Activated CD4-positive, alpha-beta T cell treated with anti-CD3 and anti-CD28 coated beads, Interleukin-10, Interleukin-2, amounts not matched to agents 100 ng/mL and 50 ng/mL, durations not matched to agents 16 hours and 8 hours (primary cell): ENCODE measurements around the gene MXD4.
A peak's percentile ranks its signal among the peaks of the same experiment; 100 is the strongest.

Experiments
- DNase-seq: peaks from one replicate; pipeline ENCODE4 v3.0.0-alpha.2; 2020

The MXD4 gene

DNA sequence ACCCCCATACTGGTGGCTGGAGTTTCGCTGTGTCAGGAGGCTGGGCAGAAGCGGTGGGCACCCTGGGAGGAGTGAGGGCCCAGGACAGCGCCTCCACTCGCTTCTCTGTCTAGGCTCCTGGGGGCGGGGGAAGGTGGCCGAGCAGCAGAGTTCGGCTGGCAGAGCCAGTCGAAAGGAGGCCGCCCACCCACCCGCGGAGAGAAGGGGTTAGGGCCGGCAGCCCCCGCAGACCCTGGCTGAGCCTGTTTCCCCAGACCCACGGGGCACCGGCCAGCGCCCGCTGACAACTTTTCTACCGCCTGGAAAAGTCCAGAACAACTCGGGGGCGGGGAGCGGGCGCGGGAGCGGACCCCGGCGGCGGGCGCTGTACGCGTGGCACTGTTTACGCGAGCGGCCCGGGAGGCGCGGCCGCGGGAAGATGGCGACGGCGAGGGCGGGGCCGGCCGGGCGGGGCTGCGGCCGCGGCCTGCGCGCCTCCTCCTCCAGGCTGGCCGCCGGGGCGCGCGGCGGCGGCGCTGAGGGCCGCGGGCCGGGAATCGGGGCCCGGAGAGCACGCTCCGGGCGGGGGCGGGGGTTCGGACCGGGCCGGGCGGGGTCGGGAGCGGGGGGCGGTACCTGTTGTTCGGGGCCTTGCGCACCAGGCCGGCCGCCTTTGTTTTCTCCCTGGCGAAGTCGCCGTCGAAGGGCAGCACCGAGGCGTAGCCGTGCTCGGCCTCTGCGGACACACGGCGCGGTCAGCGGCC, 628 bp downstream of the MXD4 start:
- DNase-seq, result peak; percentile 56

DNA sequence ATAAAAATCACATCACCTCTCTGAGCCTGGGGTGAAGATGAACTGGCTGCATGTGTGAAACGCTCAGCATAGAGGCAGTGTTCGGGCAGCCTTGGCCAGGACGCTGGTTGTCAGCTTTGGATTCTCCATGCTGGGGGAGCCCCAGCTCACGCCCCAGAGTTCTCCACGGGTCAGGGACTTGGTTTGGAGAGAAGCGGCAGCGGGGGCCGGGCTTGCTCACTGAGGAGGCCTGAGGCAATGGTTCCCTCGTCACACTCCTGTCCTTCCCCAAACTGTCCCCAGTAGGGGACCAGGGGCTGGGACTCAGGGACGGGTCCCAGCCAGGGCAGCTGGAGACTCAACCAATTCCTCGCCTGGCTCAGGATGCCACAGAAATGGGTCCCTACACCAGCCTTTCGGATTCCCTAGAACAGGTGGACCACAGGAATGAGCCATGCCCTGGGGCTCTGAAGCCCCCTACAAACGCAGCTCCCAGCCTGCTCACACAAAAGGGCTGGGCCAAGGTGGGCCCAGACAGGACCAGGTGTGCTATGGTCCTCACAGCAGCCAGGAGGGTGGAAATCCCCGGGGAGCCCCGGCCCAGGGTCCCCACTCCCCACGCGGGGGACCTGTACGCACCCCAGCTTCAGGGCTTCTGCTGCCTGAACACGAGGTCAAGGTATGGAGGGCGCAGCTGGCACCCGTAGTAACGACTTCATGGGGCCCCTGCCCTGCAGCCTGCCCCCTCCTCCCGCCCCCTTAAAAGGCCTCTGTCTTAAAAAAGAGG, 1.4 kb downstream of the MXD4 start:
- DNase-seq, result no peak

DNA sequence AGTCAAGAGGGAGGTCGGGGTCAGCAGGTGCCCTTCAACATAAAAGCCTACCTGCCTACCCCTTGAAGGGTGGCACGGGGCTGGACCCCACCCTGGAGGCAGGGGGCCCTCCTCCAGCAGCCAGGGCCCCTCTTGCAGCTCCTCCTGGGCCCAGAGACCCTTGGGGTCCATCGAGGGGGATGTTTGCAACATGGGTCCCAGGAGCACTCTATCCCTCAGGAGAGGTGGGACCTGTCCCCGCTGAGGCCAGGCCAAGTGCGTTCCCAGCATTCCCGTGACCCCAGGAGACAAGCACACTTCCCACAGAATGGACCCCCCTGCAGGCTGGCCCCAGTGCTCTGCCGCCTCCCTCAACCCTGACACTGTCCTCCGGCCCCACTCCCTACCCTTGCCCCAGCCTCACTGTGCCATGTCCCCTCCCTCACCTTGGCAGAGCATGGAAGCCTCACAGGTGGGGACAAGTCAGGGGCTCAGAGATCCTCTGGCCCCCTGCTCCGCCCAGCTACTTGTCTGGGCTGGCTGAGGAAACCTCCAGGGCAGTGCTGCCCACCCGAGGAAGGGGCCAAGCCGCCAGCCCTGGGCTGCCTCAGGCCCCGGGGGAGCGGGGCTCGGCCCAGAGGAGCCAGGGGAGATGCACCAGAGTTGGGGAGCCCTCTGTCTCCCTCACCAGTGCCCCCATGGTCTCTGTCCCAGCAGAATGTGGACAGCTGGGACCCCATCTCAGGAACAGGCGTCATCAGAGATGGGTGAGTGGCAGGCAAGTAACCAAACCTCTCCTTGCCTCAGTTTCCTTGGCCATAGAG, 2.2 kb downstream of the MXD4 start:
- no peak for DNase-seq

DNA sequence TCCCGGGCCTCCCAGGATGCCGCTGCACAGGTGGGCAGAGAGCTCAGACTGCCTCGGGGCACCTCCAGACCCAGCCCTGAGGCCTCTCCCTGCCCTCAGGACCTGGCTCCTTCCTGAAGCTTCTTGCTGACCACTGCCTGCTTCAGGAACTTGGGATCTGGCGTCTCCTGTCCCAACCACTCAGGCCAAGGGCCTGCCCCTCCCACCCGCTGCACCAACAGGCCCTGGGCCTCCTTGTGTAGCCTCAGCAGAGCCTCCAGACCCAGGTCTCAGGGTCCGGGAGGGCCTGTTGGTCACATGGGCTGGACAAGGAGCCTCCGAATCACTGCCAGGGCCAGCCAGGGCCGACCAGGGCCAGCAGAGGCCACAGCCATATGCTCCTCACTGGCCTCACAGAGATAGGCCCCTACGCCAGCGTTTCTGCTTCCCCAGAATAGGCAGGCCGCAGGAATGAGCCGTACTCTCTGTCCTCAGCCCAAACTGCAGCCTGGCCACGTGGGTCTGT, 2.8 kb downstream of the MXD4 start:
- no peak for DNase-seq

DNA sequence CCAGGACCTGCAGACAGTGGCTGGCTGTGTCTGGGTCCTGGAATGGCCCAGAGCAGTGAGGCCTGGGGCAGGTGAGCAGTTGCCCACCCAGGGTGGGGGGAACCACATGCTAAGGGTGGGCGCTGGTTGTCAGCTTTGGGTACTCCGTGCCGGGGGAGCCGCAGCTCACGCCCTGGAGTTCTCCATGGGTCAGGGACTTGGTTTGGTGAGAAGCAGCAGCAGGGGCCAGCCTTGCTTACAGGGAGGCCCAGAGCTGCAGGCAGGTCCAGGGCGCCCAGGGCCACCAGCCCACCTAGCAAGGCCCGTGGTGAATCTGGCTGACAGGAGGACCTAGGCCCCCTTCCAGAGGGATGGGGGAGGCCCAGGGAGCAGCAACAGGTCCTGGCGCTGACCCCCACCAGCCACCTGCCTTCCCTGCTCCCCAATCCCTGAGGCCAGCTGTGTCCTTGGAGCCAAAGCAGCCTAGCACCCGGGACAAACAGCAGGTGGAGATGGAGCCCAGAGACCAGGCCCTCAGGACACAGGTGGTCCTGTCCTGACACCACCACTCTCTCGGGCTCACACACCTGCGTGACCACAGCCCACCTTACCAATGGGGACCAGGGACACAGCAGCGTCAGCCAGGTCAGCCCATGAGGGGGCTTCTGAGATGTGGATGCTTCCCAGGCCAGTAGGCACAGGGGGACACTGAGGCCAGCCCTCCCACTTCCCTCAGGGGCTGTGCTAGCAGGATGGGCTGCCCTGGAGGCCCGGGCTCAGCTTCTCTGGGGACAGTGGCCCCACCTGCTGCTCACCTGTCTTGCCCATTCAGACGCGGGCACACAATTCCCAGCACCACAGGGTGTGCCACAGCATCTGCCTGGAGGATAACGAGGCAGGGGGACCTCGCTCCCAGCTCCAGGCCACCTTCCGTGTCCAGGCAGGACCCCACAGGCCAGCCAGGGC, 3.5 kb downstream of the MXD4 start:
- DNase-seq, result no peak

DNA sequence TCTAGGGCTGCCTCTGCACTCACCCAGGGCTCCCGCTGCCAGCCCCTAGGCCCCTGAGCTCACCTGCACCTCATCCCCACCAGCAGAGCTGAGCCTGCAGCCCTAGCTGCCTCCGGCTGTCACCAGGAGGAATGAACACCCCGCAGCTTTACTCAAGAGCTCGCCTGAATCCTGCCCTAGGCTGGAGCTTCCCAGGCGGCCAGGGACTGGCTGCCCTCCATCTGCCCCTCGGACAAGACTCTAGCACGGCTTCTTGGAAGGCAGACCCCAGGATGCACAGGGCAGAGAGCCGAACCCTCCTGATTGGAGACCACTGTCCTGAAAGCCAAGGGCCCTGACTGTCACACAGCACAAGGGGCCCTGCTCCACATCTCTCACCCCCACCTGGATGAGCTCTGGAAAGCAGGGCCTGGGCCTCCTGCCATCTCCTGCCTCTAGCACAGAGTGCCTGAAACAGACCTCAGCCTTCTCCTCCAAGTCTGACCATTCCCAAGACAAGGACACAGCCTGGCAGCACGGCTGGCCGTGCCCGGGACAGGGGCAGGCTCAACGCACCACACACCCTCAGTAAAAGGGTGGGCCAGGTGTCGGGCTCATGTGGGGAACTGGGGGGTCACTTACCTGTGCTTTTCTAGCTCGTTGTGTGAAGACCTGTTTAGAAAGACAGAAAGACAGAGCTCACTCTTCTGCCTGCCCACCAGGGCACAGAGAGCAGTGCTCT, 4.4 kb downstream of the MXD4 start:
- DNase-seq, result no peak

DNA sequence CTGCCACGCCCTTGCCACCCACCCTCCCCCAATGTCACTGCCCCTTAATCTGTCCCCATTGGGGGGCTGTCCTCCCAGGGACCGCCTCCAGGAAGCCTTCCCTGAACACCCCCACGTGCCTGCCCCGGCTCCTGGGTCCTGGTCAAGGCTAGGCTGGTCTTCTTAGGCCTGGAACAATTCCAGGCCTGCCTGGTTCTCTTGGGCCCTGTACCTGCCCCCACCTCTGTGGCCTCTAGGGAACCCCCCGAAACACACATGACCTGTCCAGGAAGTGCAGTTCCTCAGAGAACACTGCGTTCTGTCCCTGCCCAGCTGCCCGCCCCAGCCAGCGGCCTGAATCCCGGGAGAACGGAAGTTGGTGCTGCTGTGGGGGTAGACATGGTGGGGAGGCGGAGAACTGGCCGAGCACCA, 5.1 kb downstream of the MXD4 start:
- DNase-seq, result no peak

DNA sequence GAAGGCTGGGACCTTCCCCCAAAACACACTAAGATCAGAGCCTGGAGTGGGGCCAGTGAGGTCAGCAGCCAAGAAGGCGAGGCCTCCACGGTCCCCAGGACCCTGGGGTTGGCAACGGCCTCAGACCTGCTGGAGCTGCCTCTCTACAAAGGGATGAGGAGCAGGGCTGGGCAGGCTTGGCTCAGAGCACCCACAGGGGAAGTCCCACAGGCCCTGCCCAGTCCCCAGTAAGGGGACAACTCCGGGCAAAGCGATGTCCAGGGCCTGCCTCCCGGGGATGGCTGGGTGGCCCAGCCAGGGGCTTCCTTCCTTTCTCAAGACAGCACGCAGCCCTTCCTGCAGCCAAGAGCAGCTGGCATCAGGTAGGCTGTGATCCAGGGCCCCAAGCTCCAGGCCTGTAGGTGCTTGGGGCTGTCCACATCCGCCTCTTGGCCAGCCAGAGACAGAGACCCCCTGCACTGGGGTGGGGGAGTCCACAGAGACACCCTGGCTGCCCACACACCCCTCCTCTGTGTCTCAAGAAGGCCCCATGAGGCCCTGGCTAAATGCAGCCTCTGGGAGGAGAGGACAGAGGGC, 5.7 kb downstream of the MXD4 start:
- no peak for DNase-seq

DNA sequence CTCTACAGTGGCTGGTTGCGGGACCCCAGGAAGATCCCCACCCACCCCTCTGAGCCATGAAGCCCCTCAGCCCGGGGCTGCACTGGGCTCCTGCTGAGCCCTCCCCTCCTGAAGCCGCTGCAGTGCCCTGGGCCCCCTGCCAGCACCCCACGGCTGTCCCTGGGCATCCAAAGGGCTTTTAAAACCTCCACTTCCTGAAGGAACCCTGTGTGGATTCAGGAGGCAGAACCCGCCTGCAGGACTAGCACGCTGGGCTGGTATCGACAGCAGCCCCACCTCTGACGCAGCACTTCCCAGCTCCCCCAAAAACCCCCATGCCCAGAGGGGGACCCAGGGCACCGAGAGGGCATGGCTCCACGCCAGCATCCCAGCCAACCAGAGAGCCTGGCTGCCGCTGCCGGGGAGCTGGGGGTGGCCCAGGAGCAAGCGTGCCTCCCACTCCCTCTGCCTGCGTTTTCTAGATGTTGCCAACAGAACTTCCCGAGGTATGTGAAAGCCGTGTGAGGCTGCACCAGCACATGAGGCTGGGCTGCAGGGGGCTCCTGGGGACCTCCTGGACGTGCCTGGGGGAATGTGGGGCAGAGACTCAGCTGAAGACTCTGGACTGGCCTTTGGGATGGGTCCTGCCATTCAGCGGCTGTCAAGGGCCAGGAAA, 6.3 kb downstream of the MXD4 start:
- no peak for DNase-seq

DNA sequence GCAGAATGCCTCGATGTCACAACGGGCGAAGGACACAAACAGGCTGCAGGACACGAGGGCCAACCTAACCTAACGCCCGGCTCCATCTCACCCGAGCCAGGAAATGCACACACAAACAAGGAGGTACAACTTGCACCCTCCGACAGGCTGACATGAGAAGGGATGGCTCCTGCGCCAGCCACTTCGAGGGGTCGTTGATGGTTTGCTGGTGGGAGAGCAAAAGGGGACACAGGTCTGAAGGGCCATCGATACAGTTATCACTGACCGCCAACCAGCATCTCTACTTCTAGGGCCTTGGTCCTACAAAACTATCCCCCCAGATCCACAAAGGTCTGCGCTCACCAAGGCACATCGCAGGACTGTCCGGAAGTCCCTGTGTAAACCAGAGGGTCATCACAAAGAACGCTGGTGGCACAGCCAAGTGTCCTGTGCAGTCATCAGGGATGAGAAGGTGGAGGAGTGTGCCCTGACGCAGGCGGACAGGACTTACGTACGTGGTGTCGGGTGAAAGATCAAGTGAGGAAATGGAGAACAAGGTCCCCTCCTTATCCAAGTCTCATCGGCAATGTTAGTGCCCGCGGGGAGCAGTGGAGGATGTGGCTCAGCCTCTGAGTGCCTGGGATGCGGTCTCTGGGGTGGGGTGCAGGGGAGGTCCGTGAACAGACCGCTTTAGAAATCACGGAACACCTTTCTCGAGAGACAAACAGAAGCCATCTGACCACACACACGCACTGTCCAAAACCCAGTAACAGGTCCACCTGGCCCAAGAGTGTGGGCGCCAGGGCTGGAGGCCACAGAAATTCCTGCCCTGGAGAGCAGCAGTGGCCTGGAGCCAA, 7.0 kb downstream of the MXD4 start:
- DNase-seq, result no peak

DNA sequence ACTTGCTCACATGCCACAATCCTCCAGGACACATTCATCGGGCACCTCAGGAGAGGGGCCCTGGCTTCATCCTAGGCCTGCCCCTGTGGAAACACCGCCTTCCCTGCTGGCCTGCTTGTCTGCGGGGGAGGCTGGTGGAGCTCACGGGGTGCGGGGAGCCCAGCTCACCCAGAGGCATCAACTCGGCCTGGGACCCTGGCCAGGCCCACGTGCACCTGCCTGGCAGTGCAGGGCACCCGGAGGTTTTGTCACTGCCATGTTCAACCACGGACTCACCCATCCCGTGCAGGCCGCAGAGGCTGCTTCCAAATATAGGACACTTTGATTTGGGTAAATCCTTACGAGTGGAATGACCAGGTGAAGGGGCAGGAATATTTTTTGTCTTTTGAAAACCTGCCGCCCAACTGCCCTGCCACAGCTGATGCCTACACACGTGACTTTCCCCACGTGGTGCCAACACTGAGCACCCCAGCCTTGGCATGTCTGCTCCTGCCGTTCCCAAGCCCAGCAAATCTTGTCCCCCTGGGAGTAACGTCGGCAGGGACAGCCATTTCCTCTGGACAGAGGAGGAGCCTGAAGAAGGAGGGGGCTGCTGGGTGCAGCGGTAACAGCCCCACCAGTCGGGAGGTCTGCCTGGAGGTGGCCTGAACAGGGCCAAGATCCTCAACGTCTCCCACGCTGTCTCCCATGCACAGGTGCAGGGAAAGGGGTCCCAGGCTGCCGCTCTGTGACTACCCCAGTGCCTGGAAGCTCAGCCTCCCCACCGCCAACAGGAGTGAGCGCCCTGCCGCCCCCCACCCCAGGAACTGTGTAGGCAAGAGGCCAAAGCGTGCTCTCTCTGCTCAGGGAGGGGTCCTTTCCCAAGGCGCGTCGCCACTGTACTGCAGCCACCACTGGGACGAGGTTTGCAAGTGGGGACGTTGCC, 8.5 kb downstream of the MXD4 start:
- no peak for DNase-seq

DNA sequence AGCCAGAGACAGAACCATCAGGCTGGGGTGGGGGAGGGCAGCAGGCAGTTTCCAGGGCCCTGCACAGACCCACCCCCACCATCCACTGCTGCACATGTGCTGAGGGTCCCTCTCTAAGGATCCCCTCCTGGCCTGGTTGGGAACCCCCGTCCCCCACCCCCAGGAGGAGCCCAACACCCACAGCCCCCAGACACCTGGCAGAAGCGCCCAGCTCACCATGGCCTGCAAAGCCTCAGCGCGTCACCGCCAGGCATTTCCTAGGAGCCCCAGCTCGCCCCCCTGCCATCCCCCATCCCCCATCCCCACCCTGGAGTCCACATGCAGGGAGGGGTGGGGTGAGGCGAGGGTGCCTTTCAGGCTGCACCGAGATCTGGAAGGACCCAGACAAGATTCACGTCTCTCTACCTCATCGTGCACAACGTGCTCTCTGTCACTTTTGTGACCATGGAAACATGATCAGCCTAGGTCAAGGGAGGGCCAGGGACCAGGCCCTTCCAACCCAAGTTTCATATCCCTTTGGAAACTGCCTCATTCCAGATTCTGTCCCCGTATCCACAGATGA, 9.3 kb downstream of the MXD4 start:
- DNase-seq, result no peak

DNA sequence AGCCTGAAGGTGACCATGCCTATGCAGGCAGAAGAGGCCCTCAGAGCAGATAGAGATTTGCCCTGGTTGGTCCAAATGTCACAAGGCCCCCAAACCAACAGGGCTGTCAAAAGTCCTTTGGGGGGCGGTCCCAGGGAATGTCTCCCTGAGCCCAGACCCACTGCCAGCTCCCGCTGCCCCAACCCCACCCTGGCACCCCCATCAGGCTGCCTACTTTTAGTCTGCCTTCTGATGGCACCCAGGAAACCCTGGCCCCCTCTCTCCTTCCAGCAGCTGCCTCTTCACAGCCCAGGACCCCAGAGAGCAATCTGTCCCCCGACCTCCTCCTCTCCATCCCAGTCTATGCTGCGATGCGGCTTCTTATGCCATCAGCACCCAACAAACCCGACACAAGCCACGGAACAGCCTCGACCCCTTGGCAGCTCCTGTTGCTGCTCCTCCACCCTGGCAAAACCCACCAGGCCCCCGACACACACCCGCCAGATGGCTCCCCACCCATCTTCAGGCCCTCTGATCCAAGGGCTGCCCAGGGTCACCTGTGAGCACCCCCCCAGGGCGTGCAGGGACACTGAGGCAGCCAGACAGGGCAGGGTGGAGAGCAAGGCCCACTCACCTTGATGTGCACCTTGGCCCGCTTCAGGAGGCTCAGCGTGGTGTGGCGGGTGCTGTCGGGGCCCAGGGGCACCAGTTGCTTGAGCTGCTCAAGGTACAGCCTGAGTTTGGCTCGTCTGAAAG, 9.9 kb downstream of the MXD4 start:
- DNase-seq, result no peak

DNA sequence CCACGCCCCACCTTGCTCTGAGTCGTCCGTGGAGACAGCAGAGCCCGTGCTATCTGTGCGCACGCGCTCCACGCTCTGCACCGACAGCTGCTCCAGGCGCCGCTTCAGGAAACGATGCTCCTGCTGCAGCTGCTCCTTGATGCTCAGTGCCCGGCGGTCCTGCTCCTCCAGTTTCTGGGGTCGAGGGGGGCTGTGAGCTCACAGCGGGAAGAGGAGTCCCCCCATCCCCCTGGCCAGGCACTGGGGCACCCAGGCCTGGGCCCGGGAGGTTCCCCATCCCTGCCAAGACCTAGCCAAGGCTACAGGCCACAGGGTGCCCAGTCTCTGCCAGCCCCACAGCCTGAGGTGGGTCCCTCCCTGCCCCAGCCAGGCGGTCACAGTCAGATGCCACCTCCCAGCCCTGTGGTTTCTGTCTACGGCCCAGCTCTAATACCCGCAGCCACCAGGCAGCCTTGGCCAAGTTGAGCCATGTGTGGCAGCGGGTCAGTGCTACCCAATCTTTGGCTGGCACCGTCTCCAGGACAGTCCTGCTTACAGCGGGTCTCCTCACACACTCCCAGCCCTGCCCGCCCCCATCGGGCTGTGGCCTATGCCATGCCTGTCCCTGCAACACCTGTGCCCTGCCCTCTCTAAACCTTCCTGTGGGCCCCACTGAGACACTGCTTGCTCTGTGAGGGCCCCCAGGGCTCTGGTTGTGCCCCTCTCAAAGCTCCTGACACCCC, 10.7 kb downstream of the MXD4 start:
- DNase-seq, result no peak

DNA sequence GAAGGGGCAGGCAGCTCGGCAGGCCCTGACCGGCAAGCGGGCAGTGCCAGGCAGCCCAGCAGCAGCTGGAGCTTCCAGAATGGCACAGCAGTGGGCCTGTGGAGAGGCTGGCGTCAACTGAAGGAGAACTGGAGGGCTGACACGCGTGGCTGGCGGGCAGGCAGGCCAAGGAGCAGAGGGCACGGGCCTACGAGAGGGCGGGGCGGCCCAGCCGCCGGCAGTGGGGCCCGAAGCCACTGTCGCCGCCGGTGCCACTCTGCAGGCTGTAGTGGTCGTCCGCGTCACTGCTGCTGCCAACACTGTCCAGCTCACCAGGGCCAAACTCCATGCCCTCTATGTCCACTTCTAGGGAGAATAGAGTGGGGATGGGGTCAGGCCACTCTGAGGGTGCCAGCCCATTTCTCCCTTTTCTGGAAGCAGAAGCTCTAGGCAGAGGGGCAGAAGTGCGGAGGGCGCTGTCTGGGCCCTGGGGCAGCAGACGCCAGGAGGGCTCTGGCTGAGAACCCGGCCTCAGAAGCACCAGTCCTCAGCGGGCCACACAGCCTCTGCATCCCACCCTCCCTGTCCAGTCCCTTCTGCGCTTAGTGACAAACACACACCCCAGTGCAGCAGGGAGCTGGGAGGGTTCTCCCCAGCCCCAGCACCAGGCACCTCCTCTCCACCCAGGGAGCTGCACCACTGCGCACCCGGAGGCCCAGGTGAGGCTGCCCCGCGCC, 11.4 kb downstream of the MXD4 start:
- DNase-seq, result no peak
